Stimulated activated CD8-positive, alpha-beta memory T cell treated with anti-CD3 and anti-CD28 coated beads, Interleukin-15, amount 100 ng/mL, for 48 hours (primary cell): ENCODE data around the gene HSPG2.
"Not testable (repeated sequence)": the region's sequence is repeated elsewhere in the genome, so short reads cannot be mapped to it uniquely, and the experiment has no call there.

Experiments used
- DNase-seq, 2 donors: peaks; one replicate each; pipeline ENCODE4 v3.0.0-alpha.2; 2020; ENCODE audit warnings: low read depth in 2 of 2

HSPG2 gene

DNA sequence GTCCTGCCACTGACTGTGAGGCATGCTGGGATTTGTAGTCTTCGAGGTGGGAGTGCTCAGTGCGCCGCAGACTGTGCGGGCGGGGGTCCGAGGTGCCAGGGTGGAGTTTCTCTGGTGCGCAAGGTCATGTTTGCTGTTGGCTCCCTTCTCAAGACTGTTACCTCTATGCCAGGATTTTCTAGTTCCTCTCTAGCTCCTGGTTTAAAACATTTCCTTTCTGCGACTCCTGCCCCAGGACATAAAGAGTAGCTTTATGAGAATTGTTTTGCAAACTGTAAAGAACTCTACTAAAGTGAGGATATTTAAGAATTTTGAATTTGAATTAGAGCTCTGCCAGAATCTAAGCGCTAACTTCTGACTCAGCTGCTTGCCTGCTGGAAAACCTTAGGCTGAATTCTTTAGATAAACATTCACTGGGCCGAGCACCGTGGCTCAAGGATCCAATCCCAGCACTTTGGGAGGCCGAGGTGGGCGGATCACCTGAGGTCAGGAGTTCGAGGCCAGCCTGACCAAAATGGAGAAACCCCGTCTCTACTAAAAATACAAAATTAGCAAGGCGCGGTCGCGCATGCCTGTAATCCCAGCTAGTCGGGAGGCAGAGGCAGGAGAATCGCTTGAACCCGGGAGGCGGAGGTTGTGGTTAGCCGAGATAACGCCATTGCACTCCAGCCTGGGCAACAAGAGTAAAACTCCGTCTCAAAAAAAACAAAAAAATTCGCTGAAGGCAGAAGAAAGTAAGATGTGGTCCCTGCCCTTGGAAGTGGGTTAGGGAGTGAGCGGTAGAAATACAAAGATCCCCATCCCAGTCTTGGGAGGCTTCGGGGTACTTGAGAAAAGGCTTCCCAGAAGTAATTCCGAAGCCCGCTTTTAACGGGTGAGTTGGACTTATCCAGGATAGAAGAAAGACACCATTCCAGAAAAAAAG, 153.2 kb downstream of the HSPG2 start:
- no peak for DNase-seq

DNA sequence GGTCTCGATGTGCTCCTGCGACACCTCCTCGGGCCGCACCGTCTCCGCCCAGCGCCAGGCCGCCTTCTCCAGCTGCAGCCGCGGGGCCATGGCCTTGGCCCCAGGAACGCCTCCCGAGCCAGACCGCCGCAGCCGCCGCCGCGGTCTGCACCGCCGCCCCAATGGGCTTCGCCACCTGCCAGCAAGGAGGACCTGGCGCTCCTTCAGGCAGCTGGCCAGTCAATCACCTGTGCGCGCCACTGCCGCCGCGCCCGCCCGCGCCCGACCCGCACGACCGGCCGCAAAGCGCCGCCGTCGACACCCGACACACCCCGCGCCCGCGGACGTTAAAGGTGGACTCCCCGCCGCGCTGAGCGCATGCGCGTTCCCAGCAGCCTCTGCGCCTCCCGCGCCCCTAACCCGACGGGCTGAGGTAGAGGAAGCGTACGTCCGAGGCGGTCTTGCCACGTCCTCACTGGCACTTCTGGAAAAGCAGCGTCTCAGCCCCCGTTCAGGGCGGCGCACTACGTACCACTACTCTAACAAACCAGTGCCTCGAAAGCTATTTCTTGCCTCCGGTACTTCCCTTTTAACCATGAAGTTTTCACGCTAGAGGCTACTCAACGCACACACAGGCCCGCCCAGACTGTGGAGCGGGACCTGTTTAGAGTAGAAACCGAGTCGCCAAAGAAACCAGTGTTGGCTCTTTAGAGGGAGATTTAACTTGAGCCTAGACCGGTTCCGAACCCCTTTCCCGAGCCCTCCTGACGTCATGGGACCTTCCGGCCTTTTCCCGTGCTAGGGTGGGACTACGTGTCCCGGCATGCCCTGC, 154.0 kb downstream of the HSPG2 start, which contains the start of gene USP48:
TSS of gene USP48 (minus strand) at position 282 of the 811 bp plus-strand sequence. CDS start at position 90, 192 bp downstream.
- DNase-seq = peak; percentile 97

DNA sequence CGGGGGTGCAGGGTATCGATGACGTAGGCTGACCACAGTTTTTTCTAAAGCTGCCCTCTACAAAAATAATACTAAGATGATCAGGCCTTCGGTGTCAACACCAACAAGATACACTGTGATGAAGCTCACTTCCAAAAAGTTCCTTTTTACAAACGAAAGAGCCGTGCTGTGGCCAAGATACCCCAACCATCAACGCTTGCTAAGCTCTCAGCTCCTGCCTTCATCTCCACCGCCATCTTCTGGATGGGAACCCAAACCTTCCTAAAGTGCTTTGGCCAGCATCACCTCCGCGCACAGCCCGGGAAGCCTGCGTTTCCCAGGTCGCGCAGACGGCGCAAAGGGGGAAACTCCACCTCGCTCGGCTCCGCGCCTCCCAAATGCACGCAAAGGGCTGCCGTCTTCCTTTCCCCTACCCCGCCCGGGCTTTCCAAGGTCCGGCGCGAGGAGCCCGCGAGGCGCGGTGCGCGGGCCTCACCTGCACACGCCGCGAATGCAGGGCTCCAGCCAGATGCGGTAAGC, 154.7 kb downstream of the HSPG2 start:
- peak; percentile 26 to 28 for DNase-seq

DNA sequence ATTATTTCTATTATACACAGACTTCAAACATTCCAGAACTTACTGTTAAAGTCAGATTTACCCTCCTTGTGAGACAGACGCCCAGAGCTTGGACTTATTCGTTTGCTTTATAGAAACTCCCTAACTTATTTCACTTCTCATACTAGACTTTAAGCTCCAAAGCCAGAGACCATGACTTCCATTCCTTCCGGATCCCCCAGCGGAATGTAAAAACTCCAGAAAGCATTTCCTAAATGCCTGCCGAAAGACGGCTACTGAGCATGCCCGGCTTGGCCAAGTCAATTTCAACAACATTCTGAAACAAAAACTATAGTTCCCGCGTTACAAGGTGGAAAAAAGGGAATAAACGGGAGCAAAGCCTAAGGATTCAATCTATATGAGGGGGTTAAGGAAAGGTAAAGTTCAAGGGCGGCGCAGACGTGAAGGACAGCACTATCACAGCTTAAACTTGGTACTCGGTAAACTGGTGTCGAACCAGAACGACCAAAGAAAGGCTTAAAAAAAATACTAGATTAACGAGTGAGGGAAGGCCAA, 155.2 kb downstream of the HSPG2 start:
- DNase-seq = no peak

DNA sequence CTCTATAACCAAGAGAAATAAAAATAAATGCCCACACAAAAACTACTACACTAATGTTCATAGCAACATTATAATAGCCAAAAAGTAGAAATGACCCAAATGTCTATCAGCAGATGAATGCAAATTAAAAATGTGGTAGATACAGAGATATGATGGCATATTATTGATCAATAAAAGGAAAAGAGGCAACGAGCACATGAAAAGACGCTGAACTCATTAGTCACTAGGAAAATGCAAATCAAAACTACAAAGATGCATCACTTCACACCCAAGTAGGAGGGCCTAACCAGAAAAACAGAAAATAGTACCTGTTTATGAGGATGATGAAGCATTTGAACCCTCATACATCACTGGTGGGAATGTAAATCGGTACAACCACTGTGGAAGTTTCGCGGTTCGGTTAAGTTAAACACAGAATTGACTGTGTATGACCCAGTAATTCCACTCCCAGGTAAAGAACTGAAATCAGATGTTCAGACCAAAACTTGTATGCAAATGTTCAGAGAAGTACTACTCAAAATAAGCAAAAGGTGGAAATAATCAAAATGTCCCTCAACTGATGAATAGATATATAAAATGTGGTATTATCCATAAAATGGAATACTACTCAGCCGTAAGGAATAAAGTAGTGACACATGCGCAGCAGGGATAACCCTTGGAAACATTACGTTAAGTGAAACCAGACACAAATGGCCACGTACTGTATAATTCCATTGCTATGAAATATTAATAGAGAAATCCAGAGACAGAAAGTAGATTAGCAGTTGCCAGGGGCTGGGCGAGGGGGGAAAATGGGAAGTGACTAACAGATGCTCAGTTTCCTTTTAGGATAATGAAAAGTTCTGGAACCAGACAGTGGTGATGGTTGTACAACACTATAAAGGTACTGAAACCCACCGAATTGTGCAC, 157.2 kb downstream of the HSPG2 start:
- peak; percentile 33 to 46 for DNase-seq

DNA sequence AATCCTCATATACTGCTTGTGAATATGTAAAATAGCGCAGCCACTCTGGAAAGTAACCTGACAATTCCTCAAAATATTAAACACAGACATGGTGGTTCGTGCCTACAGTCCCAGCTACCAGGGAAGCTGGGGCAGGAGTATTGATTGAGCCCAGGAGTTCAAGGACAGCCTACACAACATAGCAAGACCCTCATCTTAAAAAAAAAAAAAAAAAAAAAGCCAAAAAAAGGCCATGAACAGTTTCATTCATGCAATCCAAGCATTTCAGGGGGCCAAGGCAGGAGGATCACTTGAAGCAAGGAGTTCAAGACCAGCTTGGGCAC, 158.7 kb downstream of the HSPG2 start:
- DNase-seq = no peak

DNA sequence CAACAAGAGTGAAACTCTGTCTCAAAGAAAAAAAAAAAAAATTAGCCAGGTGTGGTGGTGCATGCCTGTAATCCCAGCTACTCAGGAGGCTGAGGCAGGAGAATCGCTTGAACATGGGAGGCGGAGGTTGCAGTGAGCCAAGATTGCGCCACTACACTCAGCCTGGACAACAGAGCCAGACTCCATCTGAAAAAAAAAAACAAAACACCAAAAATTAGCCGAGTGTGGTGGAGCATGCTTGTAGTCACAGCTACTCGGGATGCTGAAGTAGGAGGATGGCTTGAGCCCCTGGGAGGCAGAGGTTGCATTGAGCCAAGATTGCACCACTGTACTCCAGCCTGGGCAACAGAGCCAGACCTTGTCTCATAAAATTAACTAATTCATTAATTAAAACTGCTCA, 160.2 kb downstream of the HSPG2 start:
- not testable (repeated sequence) for DNase-seq

DNA sequence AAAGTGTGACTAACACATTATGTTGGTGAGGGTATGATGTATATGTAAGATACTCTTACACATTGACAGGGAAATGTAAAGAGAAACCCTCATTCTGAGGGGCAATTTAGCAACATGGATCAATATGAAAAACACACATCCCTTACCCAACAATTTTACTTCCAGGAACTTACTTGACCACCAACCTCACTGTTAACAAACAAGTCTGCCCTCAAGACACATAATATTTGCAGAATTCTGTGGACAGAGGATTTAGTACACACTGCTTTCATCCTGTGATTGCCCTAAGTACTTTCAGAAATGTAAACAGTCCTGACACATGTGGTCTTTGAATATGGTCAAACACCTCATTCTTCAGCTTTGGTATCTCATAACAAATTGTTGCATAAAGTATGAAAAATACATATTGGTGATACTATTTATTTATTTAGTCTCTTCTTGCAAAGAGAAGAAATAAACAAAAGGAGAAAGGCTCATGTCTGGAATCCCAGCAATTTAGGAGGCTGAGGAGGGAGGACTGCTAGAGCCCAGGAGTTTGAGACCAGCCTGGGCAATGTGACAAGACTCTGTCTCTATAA, 161.0 kb downstream of the HSPG2 start:
- no peak for DNase-seq

DNA sequence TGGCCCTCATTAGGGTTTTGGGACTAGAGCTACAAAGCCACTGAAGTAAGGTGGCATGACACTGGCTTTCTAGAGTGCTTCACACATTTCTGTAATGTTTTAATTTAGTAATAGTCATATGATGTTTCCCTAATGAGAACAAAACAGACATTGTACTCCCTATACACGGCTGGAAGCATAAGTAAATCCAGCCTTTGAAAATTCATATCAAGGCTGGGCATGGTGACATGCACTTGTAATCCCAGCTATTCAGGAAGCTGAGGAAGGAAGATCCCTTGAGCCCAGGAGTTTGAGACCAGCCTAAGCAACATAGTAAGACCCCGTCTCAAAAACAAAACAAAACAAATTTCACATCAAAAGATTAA, 161.6 kb downstream of the HSPG2 start:
- no peak for DNase-seq

DNA sequence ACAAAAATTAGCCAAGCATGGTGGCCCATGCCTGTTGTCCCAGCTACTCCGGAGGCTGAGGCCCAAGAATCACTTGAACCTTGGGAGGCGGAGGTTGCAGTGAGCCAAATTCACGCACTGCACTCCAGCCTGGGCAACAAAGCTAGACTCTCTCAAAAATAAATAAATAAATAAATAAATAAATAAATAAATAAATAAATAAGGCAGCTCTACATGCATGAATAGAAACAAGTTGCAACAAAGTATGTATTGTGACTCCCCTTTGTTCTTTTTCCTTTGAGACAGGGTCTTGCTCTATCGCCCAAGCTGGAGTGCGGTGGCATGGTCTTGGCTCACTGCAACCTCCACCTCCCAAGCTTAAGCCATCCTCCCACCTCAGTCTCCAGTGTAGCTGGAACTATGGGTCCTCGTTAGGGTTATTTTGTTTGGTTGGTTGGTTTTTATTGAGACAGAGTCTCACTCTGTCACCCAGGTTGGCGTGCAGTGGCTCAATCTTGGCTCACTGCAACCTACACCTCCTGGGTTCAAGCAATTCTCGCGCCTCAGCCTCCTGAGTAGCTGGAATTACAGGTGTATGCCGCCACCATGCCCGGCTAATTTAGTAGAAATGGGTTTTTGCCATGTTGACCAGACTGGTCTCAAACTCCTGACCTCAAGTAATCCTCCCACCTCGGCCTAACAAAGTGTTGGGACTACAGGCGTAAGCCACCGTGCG, 162.1 kb downstream of the HSPG2 start:
- DNase-seq = no peak

DNA sequence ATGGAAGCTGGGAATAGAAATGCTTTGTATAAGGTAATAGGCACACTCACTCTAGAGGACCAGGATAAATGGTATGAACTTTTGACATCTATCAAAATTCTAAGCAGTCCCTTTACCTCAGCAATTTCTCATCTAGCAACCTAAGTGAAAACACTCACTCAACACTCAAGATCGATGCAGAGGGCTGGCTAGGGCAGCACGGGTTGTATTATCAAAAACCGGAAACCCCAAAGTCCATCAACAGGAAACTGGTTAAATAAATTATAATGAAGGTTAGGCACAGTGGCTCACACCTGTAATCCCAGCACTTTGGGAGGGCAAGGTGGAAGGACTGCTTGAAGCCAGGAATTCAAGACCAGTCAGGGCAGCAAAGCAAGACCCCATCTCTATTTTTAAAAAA, 163.5 kb downstream of the HSPG2 start:
- no peak for DNase-seq
